ENCODE results near the gene CALN1.

- TF ChIP-seq CTCF (IDR thresholded peaks at IDR 0.05) (no peak), POLR2A (IDR thresholded peaks at IDR 0.05) (no peak)
These were observed 450.9 kb downstream of the CALN1 start for GRCh38 chr7:71961283-71961682.
